OCI-LY3 (cell line): Measurements from ENCODE around the gene TMEM183A.

Experiments
- EZH2phosphoT487 ChIP-seq: fragments of 200-600 bp; shearing (Covaris generic); IDR thresholded peaks from 2 replicates; pipeline ENCODE4 v1.6.1; 2018; ENCODE audit warnings: antibody characterized with exemption, mixed run types, low read depth
- TF ChIP-seq, protein P1 (sequence below): fragments of 200-600, 300-600 bp; sonication (generic); IDR thresholded peaks from 2 replicates; pipeline ENCODE4 v1.5.1; 2014; ENCODE audit warnings: antibody characterized with exemption, low read length, low read depth

DNA sequence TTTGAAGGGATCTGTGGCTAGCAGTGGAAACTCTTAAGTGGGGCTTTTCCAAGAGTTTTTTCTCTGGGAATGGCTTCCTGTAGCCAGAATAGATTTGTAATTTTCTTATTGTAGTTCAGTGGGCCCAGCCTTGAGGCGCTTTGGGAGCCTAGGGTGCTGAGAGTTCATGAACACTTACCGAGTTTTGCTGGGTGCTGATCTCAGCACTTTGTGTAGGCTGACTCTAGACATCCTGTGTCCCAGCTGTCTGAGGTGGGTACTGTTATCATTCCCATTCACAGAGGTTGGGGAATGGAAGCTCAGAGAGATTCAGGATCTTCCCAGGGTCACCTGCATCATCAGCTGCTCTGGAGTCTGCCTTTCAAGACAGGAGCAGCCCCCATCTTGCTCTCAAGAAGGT, 26.1 kb downstream of the TMEM183A start:
- TF ChIP-seq, protein P1, sequence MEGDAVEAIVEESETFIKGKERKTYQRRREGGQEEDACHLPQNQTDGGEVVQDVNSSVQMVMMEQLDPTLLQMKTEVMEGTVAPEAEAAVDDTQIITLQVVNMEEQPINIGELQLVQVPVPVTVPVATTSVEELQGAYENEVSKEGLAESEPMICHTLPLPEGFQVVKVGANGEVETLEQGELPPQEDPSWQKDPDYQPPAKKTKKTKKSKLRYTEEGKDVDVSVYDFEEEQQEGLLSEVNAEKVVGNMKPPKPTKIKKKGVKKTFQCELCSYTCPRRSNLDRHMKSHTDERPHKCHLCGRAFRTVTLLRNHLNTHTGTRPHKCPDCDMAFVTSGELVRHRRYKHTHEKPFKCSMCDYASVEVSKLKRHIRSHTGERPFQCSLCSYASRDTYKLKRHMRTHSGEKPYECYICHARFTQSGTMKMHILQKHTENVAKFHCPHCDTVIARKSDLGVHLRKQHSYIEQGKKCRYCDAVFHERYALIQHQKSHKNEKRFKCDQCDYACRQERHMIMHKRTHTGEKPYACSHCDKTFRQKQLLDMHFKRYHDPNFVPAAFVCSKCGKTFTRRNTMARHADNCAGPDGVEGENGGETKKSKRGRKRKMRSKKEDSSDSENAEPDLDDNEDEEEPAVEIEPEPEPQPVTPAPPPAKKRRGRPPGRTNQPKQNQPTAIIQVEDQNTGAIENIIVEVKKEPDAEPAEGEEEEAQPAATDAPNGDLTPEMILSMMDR = no peak
- no peak for TF ChIP-seq EZH2phosphoT487
